NK-92 (cell line): ENCODE measurements around the gene TMC3.
"Not testable (repeated sequence)": the region's sequence is repeated elsewhere in the genome, so short reads cannot be mapped to it uniquely, and the experiment has no call there.

Experiments used
- DNase-seq: peaks from one replicate; lab custom pipeline; 2025; ENCODE audit not compliant: unreplicated experiment; lab: John Stamatoyannopoulos, UW

The TMC3 gene

GRCh38 chr15:81347910-81348309 lies 26.1 kb downstream of the TMC3 start:
- no peak for DNase-seq

- no peak for DNase-seq
Measured at GRCh38 chr15:81346611-81347010, 27.4 kb downstream of the TMC3 start.

GRCh38 chr15:81343371-81343770 lies 30.6 kb downstream of the TMC3 start:
- DNase-seq: no peak

GRCh38 chr15:81341351-81341750 lies 32.7 kb downstream of the TMC3 start:
- DNase-seq: no peak

GRCh38 chr15:81339851-81340250 lies 34.2 kb downstream of the TMC3 start:
- no peak for DNase-seq

- DNase-seq: no peak
Measured at GRCh38 chr15:81339321-81339720, 34.7 kb downstream of the TMC3 start.

- no peak for DNase-seq
Measured at GRCh38 chr15:81338170-81339007, 35.6 kb downstream of the TMC3 start.

- no peak for DNase-seq
Measured at GRCh38 chr15:81337713-81338157, 36.3 kb downstream of the TMC3 start.

- DNase-seq: no peak
Measured at GRCh38 chr15:81337241-81337640, 36.8 kb downstream of the TMC3 start.

- DNase-seq: no peak
Measured at GRCh38 chr15:81336568-81336967, 37.4 kb downstream of the TMC3 start.

- DNase-seq: no peak
Measured at GRCh38 chr15:81335631-81336030, 38.4 kb downstream of the TMC3 start.

GRCh38 chr15:81334768-81335435 lies 39.1 kb downstream of the TMC3 start:
- DNase-seq: no peak

GRCh38 chr15:81333363-81333762 lies 40.6 kb downstream of the TMC3 start:
- DNase-seq: no peak

- no peak for DNase-seq
Measured at GRCh38 chr15:81332326-81332725, 41.7 kb downstream of the TMC3 start.

- no peak for DNase-seq
Measured at GRCh38 chr15:81331600-81331999, 42.4 kb downstream of the TMC3 start.

- DNase-seq: not testable (repeated sequence)
Measured at GRCh38 chr15:81331141-81331540, 42.9 kb downstream of the TMC3 start.

GRCh38 chr15:81330366-81331090 lies 43.5 kb downstream of the TMC3 start:
- DNase-seq: no peak

GRCh38 chr15:81329446-81329845 lies 44.6 kb downstream of the TMC3 start:
- no peak for DNase-seq

- DNase-seq: no peak
Measured at GRCh38 chr15:81327516-81327915, 46.5 kb downstream of the TMC3 start.

GRCh38 chr15:81326466-81327212 lies 47.4 kb downstream of the TMC3 start:
- no peak for DNase-seq
